Heart left ventricle (tissue), 16 donors: Measurements from ENCODE around the gene TAS2R5. TPM values are rescaled to one million over a fixed set of nuclear protein-coding genes. Genes with fewer than 3 reads are reported as not detected.
"Not testable (repeated sequence)": the region's sequence is repeated elsewhere in the genome, so short reads cannot be mapped to it uniquely, and the experiment has no call there.

Experiments used
- ATAC-seq, 4 donors: fragments of 200-7000 bp; cut with Tn5 transposase; one replicate each; pipeline ENCODE4 v1.9.1; 2020 to 2022; ENCODE audit warnings: moderate library complexity in 4 of 4, mild to moderate bottlenecking in 3 of 4, moderate number of reproducible peaks in 1 of 4
- DNase-seq, 5 donors: peaks; one replicate each; pipeline ENCODE4 v3.0.0-alpha.2; 2020
- H3K27ac ChIP-seq, 12 donors: fragments of 200-600 bp; sonication (generic) in 4 of 12; one replicate each; pipeline versions ENCODE4 v1.5.0 to v1.8.0; 2016 to 2022; ENCODE audit warnings: mild to moderate bottlenecking in 2 of 12
- H3K27me3 ChIP-seq, 9 donors: fragments of 200-600 bp; sonication (generic) in 2 of 9; one replicate each; pipeline versions ENCODE4 v1.5.1 to v1.8.0; 2016 to 2022; ENCODE audit warnings: mild to moderate bottlenecking in 3 of 9
- H3K36me3 ChIP-seq, 9 donors: fragments of 200-600 bp; sonication (generic) in 2 of 9; one replicate each; pipeline versions ENCODE4 v1.5.0 to v1.8.0; 2018 to 2022; ENCODE audit warnings: mild to moderate bottlenecking in 2 of 9
- H3K4me1 ChIP-seq, 12 donors: fragments of 200-600 bp; sonication (generic) in 4 of 12; one replicate each; pipeline versions ENCODE4 v1.5.0 to v1.8.0; 2016 to 2022; ENCODE audit warnings: mild to moderate bottlenecking in 3 of 12
- H3K4me3 ChIP-seq, 12 donors: fragments of 200-600 bp; sonication (generic) in 4 of 12; one replicate each; pipeline versions ENCODE4 v1.5.0 to v1.8.0; 2017 to 2022; ENCODE audit warnings: mild to moderate bottlenecking in 9 of 12, moderate library complexity in 4 of 12
- H3K9me3 ChIP-seq, 12 donors: fragments of 200-600 bp; sonication (generic) in 4 of 12; one replicate each; pipeline versions ENCODE4 v1.5.0 to v1.8.0; 2016 to 2022; ENCODE audit warnings: mild to moderate bottlenecking in 1 of 12
- POLR2A ChIP-seq, 2 donors: fragments of 450-650 bp; IDR thresholded peaks; one replicate each; pipeline ENCODE4 v1.6.1; 2017; ENCODE audit warnings: antibody characterized with exemption in 2 of 2, mild to moderate bottlenecking in 2 of 2, moderate library complexity in 2 of 2
- WGBS, 4 donors: extraction: QIAGEN DNeasy Blood & Tissue Kit in 2 of 4; methylation state at CpG; one replicate each; pipeline versions ENCODE4 v1.1.5 to v1.1.7; 2013 to 2018; 5-methylcytosine and 5-hydroxymethylcytosine counted together
- intact Hi-C, 10 donors: fragments of 100-400 bp; cut with DNase I; formaldehyde crosslinking; loops; one replicate each; pipeline versions ENCODE4 v1.11.1 to v1.14.2; 2022
- long read RNA-seq, 3 donors: library from polyadenylated mRNA; unstranded; transcript quantifications; one replicate each; pipeline ENCODE4 v2.0.0, GENCODE V29; 2020 to 2021
- polyA plus RNA-seq, 2 donors: library from polyadenylated mRNA; stranded (reverse); fragments of 200-250 nt; gene quantifications; one replicate each; pipeline ENCODE4 v1.2.3, GENCODE V29; 2013
- total RNA-seq, 9 donors: library from RNA; depleted of rRNA in 2 of 9; stranded (reverse); fragments of >200 nt in 2 of 9; fragmentation: NEBNext Ultra II Directional in 3 of 9; extraction: Animal tissue kit (Norgen Biotek cat#: 25700) in 3 of 9; gene quantifications; one replicate each; pipeline versions ENCODE4 v1.1.0 to v1.2.4, GENCODE V29; 2016 to 2023
- TF ChIP-seq, protein P1 (sequence below), 12 donors: fragments of 200-600 bp; sonication (generic) in 4 of 12; IDR thresholded peaks; one replicate each; pipeline versions ENCODE4 v1.5.0 to v1.8.0; 2018 to 2022; ENCODE audit warnings: antibody characterized with exemption in 12 of 12, mild to moderate bottlenecking in 5 of 12
- donor health status: ischemic (EF 13 %, LVEDD 7.1; RV severe dilation, severe dysfunction).
- donor health status: healthy with polysubstance abuse.
- donor health status: DM: no; HTN: yes; CAD: no.
- donor health status: DM: no; HTN: no; CAD: no.
- donor health status: ischemic (EF 25% LVEDD 6.9; RV normal size, moderate dysfunction).
- donor health status: ischemic (EF 25% LVEDD 5.7; RV mildly dilated, moderate dysfunction).
- donor health status: healthy.
- donor health status: DM: yes; HTN: yes; CAD: no.
- donor health status: ischemic (EF 35%, LVEDD 5.7; RV mildly dilated, moderate dysfunction).
- donor health status: nonischemic (EF 11% LVEDD 7.7; RV severe dilation, severe dysfunction).
- donor health status: DM: yes; HTN: yes; CAD: no.
- donor health status: PGD.
- donor health status: ischemic (EF 29% LVEDD 5.4; RV normal size, mild dysfunction).
- donor health status: nonischemic (EF 23%, LVEDD 6.1; RV moderate dilation, normal function).

TAS2R5 gene, protein sequence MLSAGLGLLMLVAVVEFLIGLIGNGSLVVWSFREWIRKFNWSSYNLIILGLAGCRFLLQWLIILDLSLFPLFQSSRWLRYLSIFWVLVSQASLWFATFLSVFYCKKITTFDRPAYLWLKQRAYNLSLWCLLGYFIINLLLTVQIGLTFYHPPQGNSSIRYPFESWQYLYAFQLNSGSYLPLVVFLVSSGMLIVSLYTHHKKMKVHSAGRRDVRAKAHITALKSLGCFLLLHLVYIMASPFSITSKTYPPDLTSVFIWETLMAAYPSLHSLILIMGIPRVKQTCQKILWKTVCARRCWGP
- under 1 TPM in 4 of 9 donors, not detected in 5; 0.27 to 0.60 (median 0.49) TPM for total RNA-seq
- polyA plus RNA-seq: under 1 TPM in 1 of 2 donors, not detected in 1; 0.18 TPM
- long read RNA-seq, donor 1: 0 reads
- long read RNA-seq, donor 2: 0 reads
- long read RNA-seq, donor 3: 0 reads

DNA sequence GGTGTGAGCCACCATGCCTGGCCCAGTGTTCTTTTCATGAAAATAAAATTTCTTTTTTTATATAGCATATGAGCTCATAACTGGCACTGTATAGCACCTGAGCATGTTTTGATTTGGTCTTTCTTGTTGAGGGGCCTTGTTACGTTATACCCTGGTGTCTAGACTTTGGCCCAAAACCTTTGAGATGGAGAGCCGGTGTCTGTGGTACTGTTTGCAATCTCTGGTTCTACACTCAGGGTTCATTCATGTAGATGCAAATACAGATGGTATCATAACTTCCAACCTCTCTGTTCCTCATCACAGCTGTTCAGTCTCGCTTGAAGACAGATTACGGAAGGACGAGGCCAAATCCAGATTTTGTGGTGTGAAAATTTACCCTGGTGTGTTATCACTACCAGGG is at the start of gene TAS2R5:
TSS of gene TAS2R5 (plus strand) at position 301 of the 400 bp plus-strand sequence. CDS start 145 bp downstream, outside the sequence.
- no peak within 1 kb of the TSS for H3K27ac ChIP-seq
- peaks cover 0 to 18% (median 0%) of the 10 kb centered on the region in 9 donors for H3K36me3 ChIP-seq
- H3K4me1 ChIP-seq: peaks cover 0 to 3% (median 0%) of the 10 kb centered on the region in 12 donors
- no peaks in the 10 kb centered on the region for H3K9me3 ChIP-seq
- no peak for DNase-seq
- intact Hi-C loops: loop anchor here in 3 of 10 donors (5.0 kb wide), 2 partner anchors 133 to 138 kb away; no protein-coding TSS in a partner anchor
- no peak within 1 kb of the TSS for H3K4me3 ChIP-seq
- no peak for TF ChIP-seq POLR2A (IDR thresholded peaks at IDR 0.05)
- TF ChIP-seq, protein P1, sequence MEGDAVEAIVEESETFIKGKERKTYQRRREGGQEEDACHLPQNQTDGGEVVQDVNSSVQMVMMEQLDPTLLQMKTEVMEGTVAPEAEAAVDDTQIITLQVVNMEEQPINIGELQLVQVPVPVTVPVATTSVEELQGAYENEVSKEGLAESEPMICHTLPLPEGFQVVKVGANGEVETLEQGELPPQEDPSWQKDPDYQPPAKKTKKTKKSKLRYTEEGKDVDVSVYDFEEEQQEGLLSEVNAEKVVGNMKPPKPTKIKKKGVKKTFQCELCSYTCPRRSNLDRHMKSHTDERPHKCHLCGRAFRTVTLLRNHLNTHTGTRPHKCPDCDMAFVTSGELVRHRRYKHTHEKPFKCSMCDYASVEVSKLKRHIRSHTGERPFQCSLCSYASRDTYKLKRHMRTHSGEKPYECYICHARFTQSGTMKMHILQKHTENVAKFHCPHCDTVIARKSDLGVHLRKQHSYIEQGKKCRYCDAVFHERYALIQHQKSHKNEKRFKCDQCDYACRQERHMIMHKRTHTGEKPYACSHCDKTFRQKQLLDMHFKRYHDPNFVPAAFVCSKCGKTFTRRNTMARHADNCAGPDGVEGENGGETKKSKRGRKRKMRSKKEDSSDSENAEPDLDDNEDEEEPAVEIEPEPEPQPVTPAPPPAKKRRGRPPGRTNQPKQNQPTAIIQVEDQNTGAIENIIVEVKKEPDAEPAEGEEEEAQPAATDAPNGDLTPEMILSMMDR (IDR thresholded peaks at IDR 0.05): no peak
- 74 to 95% (median 81%) methylated on average over 5 of the region's 5 CpGs for WGBS, 4 donors
- H3K27me3 ChIP-seq: no peaks in the 10 kb centered on the region
- ATAC-seq: no peak

DNA sequence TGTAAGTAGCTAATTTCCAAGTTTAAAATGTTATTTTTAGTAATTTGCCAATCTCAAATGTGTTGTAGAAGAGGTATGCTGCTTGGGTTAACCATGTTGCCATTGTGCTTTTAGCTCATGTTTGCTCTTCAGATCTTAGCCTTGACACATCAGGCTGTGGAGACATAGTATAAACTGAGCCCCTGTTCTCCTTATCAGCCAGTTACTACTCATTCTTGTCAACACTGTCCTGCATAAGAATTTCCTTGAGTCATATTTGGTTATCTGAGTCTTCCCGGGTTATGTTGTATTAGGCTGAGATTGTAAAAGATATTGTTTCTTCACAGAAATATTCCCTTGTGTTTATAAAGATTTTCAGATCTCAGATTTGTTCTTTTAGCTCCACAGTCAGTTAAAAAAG is 47.8 kb upstream of the TAS2R5 start:
- Histone ChIP-seq H3K27me3 (no peaks in the 10 kb centered on the region), H3K27ac (no peak overlapping the region), H3K9me3 (no peaks in the 10 kb centered on the region), H3K4me3 (no peak overlapping the region), H3K4me1 (peaks cover 0 to 24% (median 13%) of the 10 kb centered on the region in 12 donors), H3K36me3 (peaks cover 0 to 81% (median 72%) of the 10 kb centered on the region in 9 donors)
- no peak for ATAC-seq
- no peak for DNase-seq
- WGBS, 4 donors: 30 to 45% (median 42%) methylated on average over 1 of the region's 1 CpG
- intact Hi-C loops: no loop called here
- TF ChIP-seq, protein P1 (IDR thresholded peaks at IDR 0.05): no peak
- no peak for TF ChIP-seq POLR2A (IDR thresholded peaks at IDR 0.05)

DNA sequence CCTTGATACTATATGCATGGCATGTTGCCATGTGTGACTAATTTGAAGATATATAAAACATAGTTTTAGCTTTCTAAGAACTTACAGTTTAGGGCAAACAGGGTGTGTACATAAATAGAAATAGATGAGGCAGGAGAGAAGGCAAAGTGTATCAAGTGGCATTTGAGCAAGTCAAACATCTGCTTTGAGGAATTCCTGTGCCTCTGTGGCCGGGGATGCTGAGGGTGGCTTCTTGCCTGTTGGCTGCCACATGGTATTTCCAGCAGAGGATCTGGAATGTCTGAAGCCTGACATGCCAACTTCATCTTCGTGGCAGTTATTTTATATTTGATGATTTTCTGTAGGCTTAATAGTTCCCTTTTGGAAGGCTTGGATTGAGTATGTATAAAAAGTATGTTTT is 45.9 kb upstream of the TAS2R5 start:
- no peak for DNase-seq
- TF ChIP-seq POLR2A (IDR thresholded peaks at IDR 0.05): no peak
- TF ChIP-seq, protein P1 (IDR thresholded peaks at IDR 0.05): no peak
- ATAC-seq: no peak
- Histone ChIP-seq H3K4me3 (no peak overlapping the region), H3K36me3 (peaks cover 0 to 100% (median 91%) of the 10 kb centered on the region in 9 donors), H3K27ac (no peak overlapping the region), H3K4me1 (peaks cover 0 to 15% (median 5%) of the 10 kb centered on the region in 12 donors), H3K27me3 (no peaks in the 10 kb centered on the region), H3K9me3 (no peaks in the 10 kb centered on the region)
- intact Hi-C loops: no loop called here
- 71 to 81% (median 76%) methylated on average over 2 of the region's 2 CpGs for WGBS, 4 donors

DNA sequence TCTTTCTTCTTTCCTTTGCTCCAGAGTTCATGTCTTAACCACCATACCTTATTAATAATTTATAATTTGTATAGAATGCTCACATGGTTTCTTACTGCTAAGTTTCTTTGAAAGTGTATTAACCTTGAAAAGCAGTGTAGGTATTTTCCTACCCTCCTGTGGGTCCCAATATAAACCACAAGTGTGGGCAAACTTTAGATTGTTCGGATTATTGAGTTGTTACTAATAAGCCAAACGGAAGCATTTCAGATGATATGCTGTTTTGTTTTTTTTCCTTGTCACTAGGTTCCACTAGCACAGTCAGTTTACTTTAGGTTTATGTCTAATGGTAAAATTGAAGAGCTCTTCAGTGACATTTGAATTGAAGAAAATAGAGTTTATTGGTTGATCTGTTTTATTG is 41.6 kb upstream of the TAS2R5 start:
- Histone ChIP-seq H3K27ac (no peak overlapping the region), H3K4me1 (no peaks in the 10 kb centered on the region), H3K4me3 (no peak overlapping the region), H3K27me3 (no peaks in the 10 kb centered on the region), H3K9me3 (peaks cover 0 to 30% (median 18%) of the 10 kb centered on the region in 12 donors), H3K36me3 (peaks cover 10 to 100% (median 99%) of the 10 kb centered on the region in 9 donors)
- intact Hi-C loops: no loop called here
- 84 to 95% (median 90%) methylated on average over 2 of the region's 2 CpGs for WGBS, 4 donors
- ATAC-seq (no peak), DNase-seq (no peak)
- TF ChIP-seq, protein P1 (IDR thresholded peaks at IDR 0.05): no peak
- no peak for TF ChIP-seq POLR2A (IDR thresholded peaks at IDR 0.05)

DNA sequence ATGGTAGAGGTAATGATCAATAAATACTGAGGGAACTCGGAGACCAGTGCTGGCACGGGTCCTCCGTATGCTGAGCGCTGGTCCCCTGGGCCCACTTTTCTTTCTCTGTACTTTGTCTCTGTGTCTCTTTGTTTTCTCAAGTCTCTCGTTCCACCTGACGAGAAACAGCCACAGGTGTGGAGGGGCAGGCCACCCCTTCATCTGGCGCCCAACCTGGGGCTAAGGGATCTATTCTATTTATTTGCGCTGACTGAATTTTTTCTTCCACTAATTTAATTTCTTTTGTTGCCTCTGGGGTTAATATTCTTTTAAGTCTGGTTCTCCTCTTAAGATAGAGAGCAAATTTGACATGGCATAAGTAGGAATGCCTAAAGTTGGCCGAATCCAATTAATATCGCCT is 38.1 kb upstream of the TAS2R5 start:
- ATAC-seq, H3K4me1 ChIP-seq, DNase-seq, H3K4me3 ChIP-seq, intact Hi-C loops, H3K27ac ChIP-seq, H3K27me3 ChIP-seq: not testable (repeated sequence)
- WGBS, 4 donors: 96 to 98% (median 98%) methylated on average over 10 of the region's 10 CpGs
- peaks cover 10 to 98% (median 91%) of the 10 kb centered on the region in 9 donors for H3K36me3 ChIP-seq
- H3K9me3 ChIP-seq: peaks cover 0 to 30% (median 18%) of the 10 kb centered on the region in 12 donors
